SK-N-SH treated with all-trans-retinoic acid at 6 μM for 48 hours (cell line): ENCODE results near the gene BPHL.

Experiments
- ATAC-seq: fragments of 200-7000 bp; cut with Tn5 transposase; 3 replicates; pipeline ENCODE4 v1.9.1; 2020; ENCODE audit warnings: mild to moderate bottlenecking, moderate library complexity
- ARNTL ChIP-seq: fragments of 450-650 bp; formaldehyde crosslinking; IDR thresholded peaks from 2 replicates; pipeline ENCODE4 v1.5.0; 2020; ENCODE audit warnings: low read depth, mild to moderate bottlenecking, moderate library complexity, borderline replicate concordance
- BACH2 ChIP-seq: fragments of 250-450 bp; sonication (Bioruptor Pico); IDR thresholded peaks from 2 replicates; pipeline ENCODE4 v1.9.0; 2021; ENCODE audit warnings: mild to moderate bottlenecking, borderline replicate concordance
- CREB5 ChIP-seq: fragments of 250-450 bp; sonication (Bioruptor Pico); IDR thresholded peaks from 2 replicates; pipeline ENCODE4 v1.5.1; 2020; ENCODE audit warnings: low read depth, mild to moderate bottlenecking, moderate library complexity
- CSDC2 ChIP-seq: fragments of 250-450 bp; sonication (Bioruptor Pico); IDR thresholded peaks from 2 replicates; pipeline ENCODE4 v1.5.0; 2020; ENCODE audit warnings: mild to moderate bottlenecking, moderate library complexity
- CSRNP3 ChIP-seq: fragments of 250-450 bp; sonication (Bioruptor Pico); IDR thresholded peaks from 2 replicates; pipeline ENCODE4 v1.5.1; 2021; ENCODE audit warnings: mild to moderate bottlenecking, moderate library complexity
- ESRRG ChIP-seq: fragments of 250-450 bp; sonication (Bioruptor Pico); IDR thresholded peaks from 2 replicates; pipeline ENCODE4 v1.6.1; 2021; ENCODE audit warnings: mild to moderate bottlenecking
- GLIS3 ChIP-seq: fragments of 250-450 bp; sonication (Bioruptor Pico); IDR thresholded peaks from 2 replicates; pipeline ENCODE4 v1.5.0; 2020; ENCODE audit warnings: mild to moderate bottlenecking, moderate library complexity
- ISL1 ChIP-seq: fragments of 250-450 bp; sonication (Bioruptor Pico); IDR thresholded peaks from 2 replicates; pipeline ENCODE4 v2.1.2; 2022; ENCODE audit warnings: mild to moderate bottlenecking, moderate library complexity
- OSR1 ChIP-seq: fragments of 250-450 bp; sonication (Bioruptor Pico); IDR thresholded peaks from 2 replicates; pipeline ENCODE4 v1.8.0; 2022; ENCODE audit warnings: moderate library complexity, mild to moderate bottlenecking, inconsistent platforms
- POU6F1 ChIP-seq: fragments of 250-450 bp; sonication (Bioruptor Pico); IDR thresholded peaks from 2 replicates; pipeline ENCODE4 v1.8.0; 2021; ENCODE audit warnings: low read depth, mild to moderate bottlenecking, moderate library complexity, borderline replicate concordance
- PPARA ChIP-seq: fragments of 250-450 bp; sonication (Bioruptor Pico); IDR thresholded peaks from 2 replicates; pipeline ENCODE4 v1.5.0; 2020; ENCODE audit warnings: mild to moderate bottlenecking, borderline replicate concordance
- RARB ChIP-seq: fragments of 250-450 bp; sonication (Bioruptor Pico); IDR thresholded peaks from 2 replicates; pipeline ENCODE4 v1.8.0; 2021; ENCODE audit warnings: mild to moderate bottlenecking, moderate library complexity
- SNAI2 ChIP-seq: fragments of 250-450 bp; sonication (Bioruptor Pico); IDR thresholded peaks from 2 replicates; pipeline ENCODE4 v1.5.0; 2020; ENCODE audit warnings: mild to moderate bottlenecking, moderate library complexity
- TOX ChIP-seq: fragments of 250-450 bp; sonication (Bioruptor Pico); IDR thresholded peaks from 2 replicates; pipeline ENCODE4 v1.8.0; 2021; ENCODE audit warnings: mild to moderate bottlenecking, moderate library complexity, borderline replicate concordance
- ZC3H10 ChIP-seq: fragments of 250-450 bp; sonication (Bioruptor Pico); IDR thresholded peaks from 2 replicates; pipeline ENCODE4 v1.5.1; 2021; ENCODE audit warnings: mild to moderate bottlenecking, moderate library complexity
- ZFP3 ChIP-seq: fragments of 250-450 bp; sonication (Bioruptor Pico); IDR thresholded peaks from 2 replicates; pipeline ENCODE4 v1.5.0; 2020; ENCODE audit warnings: mild to moderate bottlenecking, moderate library complexity
- ZFP30 ChIP-seq: fragments of 450-650 bp; formaldehyde crosslinking; IDR thresholded peaks from 2 replicates; pipeline ENCODE4 v1.5.0; 2022; ENCODE audit warnings: mild to moderate bottlenecking, moderate library complexity
- ZNF565 ChIP-seq: fragments of 450-650 bp; formaldehyde crosslinking; conservative IDR thresholded peaks from 2 replicates; pipeline ENCODE4 v1.5.0; 2020; ENCODE audit warnings: low read depth, mild to moderate bottlenecking, moderate library complexity
- ZNF70 ChIP-seq: fragments of 450-650 bp; formaldehyde crosslinking; IDR thresholded peaks from 2 replicates; pipeline ENCODE4 v1.5.0; 2020; ENCODE audit warnings: mild to moderate bottlenecking, moderate library complexity
- ZNF8 ChIP-seq: fragments of 450-650 bp; formaldehyde crosslinking; IDR thresholded peaks from 2 replicates; pipeline ENCODE4 v1.5.0; 2020; ENCODE audit warnings: mild to moderate bottlenecking, moderate library complexity

BPHL gene

GRCh38 chr6:3118353-3119039 is at the start of gene BPHL:
Gene BPHL (plus strand): TSS chr6:3118711. CDS start chr6:3118741, 30 bp downstream.
- no peak for TF ChIP-seq TOX (CRISPR knock-in tag)
- TF ChIP-seq ZFP3 (CRISPR knock-in tag) = no peak
- no peak for TF ChIP-seq ISL1 (CRISPR knock-in tag)
- no peak for TF ChIP-seq CSDC2 (CRISPR knock-in tag)
- TF ChIP-seq ZNF565 (CRISPR knock-in tag) = no peak
- no peak for TF ChIP-seq RARB
- TF ChIP-seq PPARA (CRISPR knock-in tag) = no peak
- no peak for TF ChIP-seq ZFP30 (CRISPR knock-in tag)
- TF ChIP-seq CSRNP3 (CRISPR knock-in tag) = no peak
- no peak for TF ChIP-seq OSR1 (CRISPR knock-in tag)
- no peak for TF ChIP-seq CREB5 (CRISPR knock-in tag)
- TF ChIP-seq ZC3H10 = no peak
- no peak for TF ChIP-seq ESRRG (CRISPR knock-in tag)
- TF ChIP-seq BACH2 (CRISPR knock-in tag) = no peak
- TF ChIP-seq ARNTL (CRISPR knock-in tag) = no peak
- TF ChIP-seq POU6F1 (CRISPR knock-in tag) = no peak
- no peak for TF ChIP-seq GLIS3
- no peak for TF ChIP-seq ZNF8 (CRISPR knock-in tag)
- TF ChIP-seq SNAI2 (CRISPR knock-in tag) = no peak
- peak; percentile 92 for ATAC-seq

DNA sequence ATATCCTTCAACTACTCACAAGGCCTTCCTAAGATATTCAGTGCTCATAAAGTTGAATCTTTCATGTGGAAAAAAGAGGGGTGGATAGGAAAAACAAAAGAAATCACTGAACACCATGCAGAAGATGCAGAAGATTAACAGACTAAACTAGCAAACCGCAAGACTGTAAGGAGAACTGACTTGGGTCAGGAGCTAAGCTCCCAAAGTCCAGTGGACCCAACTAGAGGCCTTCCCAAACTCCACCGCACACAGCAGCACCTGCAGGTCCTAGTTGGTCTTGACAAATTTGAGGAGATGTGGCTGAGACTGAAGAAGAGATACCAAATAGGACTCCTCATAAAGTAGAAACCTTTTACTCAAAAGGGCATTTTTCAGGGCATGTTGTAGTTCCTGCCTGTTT is 46.9 kb upstream of the BPHL start:
- ATAC-seq = no peak
- TF ChIP-seq SNAI2 (CRISPR knock-in tag) = no peak
- TF ChIP-seq, all 23 proteins: peak for 0

GRCh38 chr6:3072798-3073197 is 45.7 kb upstream of the BPHL start:
- TF ChIP-seq ZNF70 (no peak), ZNF8 (CRISPR knock-in tag) (no peak), GLIS3 (no peak), TOX (CRISPR knock-in tag) (no peak), CSDC2 (CRISPR knock-in tag) (no peak), SNAI2 (CRISPR knock-in tag) (no peak), ZC3H10 (no peak), PPARA (CRISPR knock-in tag) (no peak), ZNF565 (CRISPR knock-in tag) (no peak)
- no peak for ATAC-seq

DNA sequence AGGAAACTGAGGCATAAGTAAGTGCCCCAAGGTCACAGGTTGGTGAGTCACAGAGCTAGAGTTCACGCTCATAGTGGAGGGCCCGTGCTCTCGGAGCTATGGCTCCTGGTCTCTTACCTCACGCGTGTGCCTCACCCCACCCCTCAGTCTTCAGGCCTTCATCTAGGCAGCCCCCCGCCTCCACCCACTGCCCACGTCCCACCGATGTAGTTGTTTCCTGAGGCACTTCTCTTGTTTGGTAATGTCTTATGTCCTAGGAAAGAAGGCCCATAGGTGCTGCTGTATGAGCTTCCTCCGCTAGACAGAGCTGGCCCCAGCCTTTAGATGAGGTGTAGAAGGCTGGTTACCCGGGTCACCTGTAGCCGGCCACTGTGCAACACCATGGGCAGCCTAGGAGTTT is 45.1 kb upstream of the BPHL start:
- TF ChIP-seq CSRNP3 (CRISPR knock-in tag) (no peak), ZFP3 (CRISPR knock-in tag) (no peak)
- ATAC-seq = no peak

DNA sequence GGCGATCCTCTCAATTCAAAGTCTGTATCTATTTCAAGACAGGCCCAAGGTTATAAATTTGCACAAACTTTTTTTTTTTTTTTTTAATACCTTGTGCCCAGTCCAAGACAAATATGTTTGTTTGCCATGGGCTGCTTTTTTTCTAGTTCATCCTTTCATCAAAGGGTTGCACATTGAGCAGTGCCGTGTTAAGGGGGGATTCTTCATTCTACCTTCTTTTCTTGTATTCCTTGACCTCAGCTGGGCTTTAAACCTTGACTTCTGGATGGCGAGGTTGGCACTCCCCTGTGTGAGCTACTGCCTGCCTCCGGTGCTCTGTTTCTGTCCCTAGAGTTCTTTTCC is 42.8 kb upstream of the BPHL start:
- no peak for ATAC-seq
- no peak for TF ChIP-seq CSRNP3 (CRISPR knock-in tag)
- no peak for TF ChIP-seq TOX (CRISPR knock-in tag)
